GM10248 (cell line): Measurements from ENCODE around the gene STX1B.
A peak's percentile ranks its signal among the peaks of the same experiment; 100 is the strongest.
"Not testable (repeated sequence)": the region's sequence is repeated elsewhere in the genome, so short reads cannot be mapped to it uniquely, and the experiment has no call there.

Experiments used
- CTCF ChIA-PET: fragments of 300-600 bp; sonication (Branson Sonifier 250); formaldehyde crosslinking; extraction: SDS; loops from one replicate; lab custom pipeline; 2021; ENCODE audit warnings: antibody characterized with exemption; lab: Yijun Ruan, JAX
- POLR2A ChIA-PET: fragments of 350-650 bp; sonication (Branson Sonifier 250); formaldehyde crosslinking; extraction: SDS; loops from one replicate; lab custom pipeline; 2020; ENCODE audit warnings: antibody characterized with exemption; lab: Yijun Ruan, JAX
- DNase-seq: peaks from one replicate; pipeline ENCODE4 v3.0.0; 2012; ENCODE audit errors: extremely low spot score
- TF ChIP-seq, protein P1 (sequence below): IDR thresholded peaks from 2 replicates; pipeline ENCODE4 v1.5.1; 2012; ENCODE audit warnings: mild to moderate bottlenecking, low read depth; ENCODE audit errors: extremely low read depth, missing control alignments, control extremely low read depth

The STX1B gene

DNA sequence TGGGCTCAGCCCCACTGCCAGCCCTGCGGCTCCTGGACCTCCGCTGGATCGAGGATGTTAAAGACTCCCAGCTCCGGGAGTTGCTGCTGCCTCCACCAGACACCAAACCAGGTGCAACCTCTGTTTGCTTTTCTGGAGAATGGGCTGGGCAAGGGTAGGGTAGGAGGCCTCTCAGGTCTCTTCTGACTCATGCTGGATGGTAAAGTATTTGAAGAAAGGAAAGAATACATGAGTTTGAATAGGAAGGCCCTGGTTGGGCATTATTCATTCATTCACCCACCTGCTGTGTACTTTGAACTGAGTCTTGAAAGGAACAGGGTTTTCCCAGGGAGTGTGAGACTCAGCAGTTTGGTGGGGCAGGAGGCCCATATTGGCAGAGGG, 68.0 kb downstream of the STX1B start:
- CTCF ChIA-PET, result interaction anchor here (0.7 to 15.1 kb wide), 34 partner anchors 3 to 516 kb away, joined by 3 to 173 read pairs (median 4); partner anchors contain the start of genes BCL7C, ORAI3, PHKG2 and ZNF843
- no peak for DNase-seq
- TF ChIP-seq, protein P1, sequence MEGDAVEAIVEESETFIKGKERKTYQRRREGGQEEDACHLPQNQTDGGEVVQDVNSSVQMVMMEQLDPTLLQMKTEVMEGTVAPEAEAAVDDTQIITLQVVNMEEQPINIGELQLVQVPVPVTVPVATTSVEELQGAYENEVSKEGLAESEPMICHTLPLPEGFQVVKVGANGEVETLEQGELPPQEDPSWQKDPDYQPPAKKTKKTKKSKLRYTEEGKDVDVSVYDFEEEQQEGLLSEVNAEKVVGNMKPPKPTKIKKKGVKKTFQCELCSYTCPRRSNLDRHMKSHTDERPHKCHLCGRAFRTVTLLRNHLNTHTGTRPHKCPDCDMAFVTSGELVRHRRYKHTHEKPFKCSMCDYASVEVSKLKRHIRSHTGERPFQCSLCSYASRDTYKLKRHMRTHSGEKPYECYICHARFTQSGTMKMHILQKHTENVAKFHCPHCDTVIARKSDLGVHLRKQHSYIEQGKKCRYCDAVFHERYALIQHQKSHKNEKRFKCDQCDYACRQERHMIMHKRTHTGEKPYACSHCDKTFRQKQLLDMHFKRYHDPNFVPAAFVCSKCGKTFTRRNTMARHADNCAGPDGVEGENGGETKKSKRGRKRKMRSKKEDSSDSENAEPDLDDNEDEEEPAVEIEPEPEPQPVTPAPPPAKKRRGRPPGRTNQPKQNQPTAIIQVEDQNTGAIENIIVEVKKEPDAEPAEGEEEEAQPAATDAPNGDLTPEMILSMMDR, result no peak
- POLR2A ChIA-PET, result interaction anchor here (0.5 to 1.0 kb wide), 3 partner anchors 33 to 186 kb away, joined by 3 to 5 read pairs (median 3); no protein-coding TSS in a partner anchor

- ChIA-PET POLR2A (interaction anchor here (0.5 to 1.0 kb wide), 3 partner anchors 33 to 186 kb away, joined by 3 to 5 read pairs (median 3); no protein-coding TSS in a partner anchor), CTCF (interaction anchor here (0.7 to 15.1 kb wide), 42 partner anchors 3 to 502 kb away, joined by 3 to 173 read pairs (median 4); partner anchors contain the start of genes BCL7C, ORAI3, PHKG2 and ZNF843)
- TF ChIP-seq, protein P1, result peak; percentile 95
- peak; percentile 93 for DNase-seq
These were observed 68.6 kb downstream of the STX1B start for GRCh38 chr16:30941600-30942425.

DNA sequence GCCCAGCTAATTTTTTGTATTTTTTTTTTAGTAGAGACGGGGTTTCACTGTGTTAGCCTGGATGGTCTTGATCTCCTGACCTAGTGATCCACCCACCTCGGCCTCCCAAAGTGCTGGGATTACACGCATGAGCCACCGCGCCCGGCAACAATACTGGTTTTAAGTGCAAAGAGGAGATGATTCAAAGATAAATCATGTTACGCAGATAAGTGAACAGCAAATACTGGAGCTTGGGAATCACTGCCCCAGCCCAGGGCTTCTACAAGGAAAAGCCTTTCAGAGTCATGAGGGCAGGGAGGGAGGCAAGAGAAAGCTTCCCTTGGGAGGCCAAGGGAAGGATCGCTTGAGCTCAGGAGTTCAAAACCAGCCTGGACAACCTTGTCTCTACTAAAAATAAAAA, 70.9 kb downstream of the STX1B start:
- CTCF ChIA-PET, result interaction anchor here (1.0 to 12.6 kb wide), 6 partner anchors 10 to 246 kb away, joined by 3 to 173 read pairs (median 16); partner anchors contain the start of gene ORAI3
- POLR2A ChIA-PET, result interaction anchor here (0.6 kb wide), 1 partner anchor 212 kb away, joined by 7 read pairs; no protein-coding TSS in a partner anchor
- DNase-seq, result not testable (repeated sequence)
